ENCODE data around the gene YPEL2. TPM values are rescaled to one million over a fixed set of nuclear protein-coding genes. Genes with fewer than 3 reads are reported as not detected.

YPEL2 gene
- total and polyA plus RNA-seq, 9 donors: 6.6 to 28.1 (median 10.6) TPM

GRCh38 chr17:59441464-59442096 is 110.1 kb downstream of the YPEL2 start:
- DNase-seq: no peak
- 63 to 69% (median 68%) methylated on average over 7 of the region's 7 CpGs for WGBS, 3 donors
- H3K27ac ChIP-seq: no peak overlapping the region

GRCh38 chr17:59443106-59443505 is 111.7 kb downstream of the YPEL2 start:
- no peak for TF ChIP-seq CTCF (IDR thresholded peaks at IDR 0.05)
- TF ChIP-seq EP300 (IDR thresholded peaks at IDR 0.05): no peak
- no peak for TF ChIP-seq POLR2A (IDR thresholded peaks at IDR 0.05)
- intact Hi-C loops (cut with DNase I): loop anchor here in 3 of 4 donors (5.0 to 10.0 kb wide), 3 partner anchors 116 to 131 kb away; partner anchors contain the start of gene DHX40 (in 1 of the 3)
- Histone ChIP-seq H3K36me3 (no peaks in the 10 kb centered on the region), H3K9me3 (no peaks in the 10 kb centered on the region), H3K27ac (no peak overlapping the region), H3K4me3 (no peak overlapping the region), H3K27me3 (no peaks in the 10 kb centered on the region), H3K4me1 (ENCODE audit: insufficient read depth) (peaks cover 3% of the 10 kb centered on the region)
- DNase-seq: no peak
- 86 to 90% (median 86%) methylated on average over 4 of the region's 4 CpGs for WGBS, 3 donors

More at GRCh38 chr17:59441464-59442096, 110.1 kb downstream of the YPEL2 start:
- Histone ChIP-seq H3K4me1 (ENCODE audit: insufficient read depth) (peaks cover 3% of the 10 kb centered on the region), H3K4me3 (no peak overlapping the region), H3K9me3 (no peaks in the 10 kb centered on the region), H3K36me3 (no peaks in the 10 kb centered on the region), H3K27me3 (no peaks in the 10 kb centered on the region)
- TF ChIP-seq CTCF (IDR thresholded peaks at IDR 0.05) (no peak), EP300 (IDR thresholded peaks at IDR 0.05) (no peak), POLR2A (IDR thresholded peaks at IDR 0.05) (no peak)
- intact Hi-C loops (cut with DNase I): loop anchor here in 3 of 4 donors (2.0 to 10.0 kb wide), 4 partner anchors 111 to 129 kb away; partner anchors contain the start of genes DHX40 (in 1 of the 3) and YPEL2 (in 1 of the 3)

Small RNA genes within 50 kb of the gene (microRNA-seq; reads per million reads assigned to microRNA genes)
- 0 to 0.16 (median 0) reads per million in 3 donors for gene MIR4729

Small RNA genes within 50 kb of the gene (small RNA-seq; reads per million reads assigned to genes)
- not detected for gene MIR4729

Other genes with a start within 250 kb of the YPEL2 start
- gene TRIM37, start 224.8 kb upstream of the YPEL2 start, total RNA-seq: 10 to 100 TPM; 14.2 to 21.8 (median 17.1) TPM
- gene TRIM37, start 224.8 kb upstream of the YPEL2 start, polyA plus RNA-seq: 10 to 100 TPM in 1 of 2 donors, 1 to 10 TPM in 1; 8.9 to 16.8 TPM
- gene SKA2, start 176.5 kb upstream of the YPEL2 start, total RNA-seq: 10 to 100 TPM; 15.1 to 41.0 (median 25.5) TPM
- 10 to 100 TPM; 21.0 to 50.0 TPM for gene SKA2, start 176.5 kb upstream of the YPEL2 start, polyA plus RNA-seq
- gene PRR11, start 175.9 kb upstream of the YPEL2 start, total RNA-seq: 1 to 10 TPM in 6 of 7 donors, under 1 TPM in 1; 0.96 to 2.5 (median 1.4) TPM
- 1 to 10 TPM; 1.3 to 5.1 TPM for gene PRR11, start 175.9 kb upstream of the YPEL2 start, polyA plus RNA-seq
- gene SMG8, start 121.6 kb upstream of the YPEL2 start, total RNA-seq: 10 to 100 TPM in 5 of 7 donors, 1 to 10 TPM in 2; 6.9 to 17.1 (median 11.7) TPM
- gene SMG8, start 121.6 kb upstream of the YPEL2 start, polyA plus RNA-seq: 10 to 100 TPM in 1 of 2 donors, 1 to 10 TPM in 1; 9.2 to 18.0 TPM
- gene GDPD1, start 111.1 kb upstream of the YPEL2 start, total RNA-seq: 1 to 10 TPM; 1.0 to 2.6 (median 1.5) TPM
- gene GDPD1, start 111.1 kb upstream of the YPEL2 start, polyA plus RNA-seq: 1 to 10 TPM; 1.5 to 2.3 TPM
- 10 to 100 TPM; 30.1 to 45.6 (median 36.9) TPM for gene DHX40, start 234.0 kb downstream of the YPEL2 start, total RNA-seq
- 10 to 100 TPM; 24.9 to 44.9 TPM for gene DHX40, start 234.0 kb downstream of the YPEL2 start, polyA plus RNA-seq